ENCODE data around the gene UBE2E3. TPM values are rescaled to one million over a fixed set of nuclear protein-coding genes. Genes with fewer than 3 reads are reported as not detected.
"Not testable (repeated sequence)": the region's sequence is repeated elsewhere in the genome, so short reads cannot be mapped to it uniquely, and the experiment has no call there.

Gene UBE2E3
- total RNA-seq = 100 to 1,000 TPM in 1 of 2 donors, 10 to 100 TPM in 1; 94.0 to 155 TPM

- TF ChIP-seq POLR2A (IDR thresholded peaks at IDR 0.05) = peak; percentile 34
- peak; percentile 59 to 83 (median 72) for TF ChIP-seq CTCF (IDR thresholded peaks at IDR 0.05)
- no peak for TF ChIP-seq POLR2AphosphoS5 (IDR thresholded peaks at IDR 0.05)
- Histone ChIP-seq H3K4me3 (peak within 1 kb of the TSS; percentile 61 to 74), H3K27me3 (replicated peaks; ENCODE audit: insufficient read depth) (no peaks in the 10 kb centered on the region), H3K27ac (peak within 1 kb of the TSS; percentile 80 to 86), H3K36me3 (no peaks in the 10 kb centered on the region), H3K4me1 (replicated peaks) (no peaks in the 10 kb centered on the region), H3K9me3 (no peaks in the 10 kb centered on the region)
- intact Hi-C loops (cut with DNase I) = no loop called here
- DNase-seq (ENCODE audit: low spot score) = peak; percentile 72
- under 1% methylated on average over 54 of the region's 106 CpGs for WGBS
Measured at GRCh38 chr2:180980106-180980942, at the start of gene UBE2E3. TSS of gene UBE2E3 (plus strand) at chr2:180980605. CDS start at chr2:180982043, 1,438 bp downstream.

DNA sequence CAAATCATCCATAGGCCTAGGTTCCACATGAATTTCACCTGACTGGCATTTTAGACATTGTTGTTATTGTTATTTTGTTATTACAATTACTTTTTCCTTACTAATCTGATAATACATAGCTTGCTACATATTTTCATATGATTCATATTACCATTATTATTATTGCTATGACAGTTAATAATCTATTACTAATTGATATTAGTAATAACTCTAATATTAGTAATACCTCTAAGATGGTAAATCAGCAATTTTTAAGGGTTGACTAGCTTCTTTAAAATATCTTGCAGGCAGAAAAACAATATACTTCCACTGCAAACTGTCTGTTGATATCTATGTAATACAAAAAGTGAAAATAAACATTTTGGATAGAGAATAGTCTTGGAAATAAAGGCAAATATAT is 48.6 kb upstream of the UBE2E3 start:
- Histone ChIP-seq H3K4me3 (no peak overlapping the region), H3K9me3 (no peaks in the 10 kb centered on the region), H3K36me3 (no peaks in the 10 kb centered on the region), H3K4me1 (replicated peaks) (no peaks in the 10 kb centered on the region), H3K27me3 (replicated peaks; ENCODE audit: insufficient read depth) (no peaks in the 10 kb centered on the region), H3K27ac (no peak overlapping the region)
- no peak for DNase-seq (ENCODE audit: low spot score)
- TF ChIP-seq POLR2A (IDR thresholded peaks at IDR 0.05) (no peak), POLR2AphosphoS5 (IDR thresholded peaks at IDR 0.05) (no peak), CTCF (IDR thresholded peaks at IDR 0.05) (no peak)
- intact Hi-C loops (cut with DNase I) = no loop called here

DNA sequence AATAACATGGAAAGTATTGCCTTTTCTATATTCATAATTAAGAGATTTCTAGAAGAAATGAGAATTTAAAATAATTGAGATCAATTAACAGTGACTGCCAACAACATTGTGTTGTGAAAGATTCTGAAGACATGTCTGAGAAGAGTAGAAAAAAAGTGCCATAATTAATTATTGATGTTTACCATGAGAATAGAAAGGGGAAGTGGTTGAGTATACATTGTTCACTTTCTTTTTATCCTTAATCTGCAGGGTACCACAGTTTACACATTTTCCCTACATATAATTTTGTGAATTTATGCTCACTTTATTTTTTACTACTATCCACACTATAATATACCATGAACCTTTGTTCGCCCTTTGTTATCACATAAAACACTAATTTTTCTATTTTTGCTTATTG is 47.1 kb upstream of the UBE2E3 start:
- H3K36me3 ChIP-seq = no peaks in the 10 kb centered on the region
- TF ChIP-seq POLR2A (IDR thresholded peaks at IDR 0.05) = no peak
- H3K27ac ChIP-seq = no peak overlapping the region
- no peak for DNase-seq (ENCODE audit: low spot score)
- no peak overlapping the region for H3K4me3 ChIP-seq
- intact Hi-C loops (cut with DNase I) = no loop called here
- no peaks in the 10 kb centered on the region for H3K9me3 ChIP-seq
- no peaks in the 10 kb centered on the region for H3K27me3 ChIP-seq (replicated peaks; ENCODE audit: insufficient read depth)
- no peaks in the 10 kb centered on the region for H3K4me1 ChIP-seq (replicated peaks)
- 98% methylated on average over 1 of the region's 1 CpG for WGBS

DNA sequence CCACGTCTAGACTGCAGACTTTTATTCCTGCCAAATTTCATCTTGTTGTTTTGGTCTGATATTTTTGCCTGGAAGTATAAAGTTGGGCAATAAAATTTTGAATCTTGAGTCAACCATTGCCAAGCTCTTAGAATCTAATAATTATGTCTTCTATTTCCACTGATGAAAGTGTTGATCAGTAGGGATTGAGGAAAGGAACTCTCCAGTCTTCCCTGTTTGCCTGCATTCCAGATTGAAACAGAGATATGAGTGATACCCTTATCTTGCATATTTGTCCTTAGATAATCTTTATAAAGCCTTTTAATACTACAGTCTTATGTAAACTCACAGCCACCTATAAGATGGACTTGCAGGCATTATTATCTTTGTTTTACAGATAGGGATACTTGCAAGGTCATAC is 45.5 kb upstream of the UBE2E3 start:
- H3K36me3 ChIP-seq = no peaks in the 10 kb centered on the region
- DNase-seq (ENCODE audit: low spot score) = no peak
- H3K27ac ChIP-seq = no peak overlapping the region
- WGBS = 10% methylated on average over 1 of the region's 1 CpG
- intact Hi-C loops (cut with DNase I) = no loop called here
- no peaks in the 10 kb centered on the region for H3K27me3 ChIP-seq (replicated peaks; ENCODE audit: insufficient read depth)
- H3K4me3 ChIP-seq = no peak overlapping the region
- H3K4me1 ChIP-seq (replicated peaks) = no peaks in the 10 kb centered on the region
- H3K9me3 ChIP-seq = no peaks in the 10 kb centered on the region
- peak; percentile 15 for TF ChIP-seq POLR2AphosphoS5 (IDR thresholded peaks at IDR 0.05)
- no peak for TF ChIP-seq CTCF (IDR thresholded peaks at IDR 0.05)
- TF ChIP-seq POLR2A (IDR thresholded peaks at IDR 0.05) = no peak

DNA sequence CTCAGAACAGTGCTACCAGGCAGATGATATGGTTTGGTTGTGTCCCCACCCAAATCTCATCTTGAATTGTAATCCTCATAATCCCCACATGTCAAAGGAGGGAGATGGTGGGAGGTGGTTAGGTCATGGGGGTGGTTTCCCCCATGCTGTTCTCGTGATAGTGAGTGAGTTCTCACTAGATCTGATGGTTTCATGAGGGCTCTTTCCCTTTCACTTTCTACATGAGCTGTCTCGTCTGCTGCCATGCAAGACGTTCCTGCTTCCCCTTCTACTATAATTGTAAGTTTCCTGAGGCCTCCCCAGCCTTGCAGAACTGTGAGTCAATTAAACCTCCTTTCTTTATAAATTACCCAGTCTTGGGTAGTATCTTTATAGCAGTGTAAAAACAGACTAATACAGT is 42.9 kb upstream of the UBE2E3 start:
- whole genome bisulfite sequencing = 83% methylated on average over 3 of the region's 3 CpGs
- intact Hi-C loops (cut with DNase I); H3K4me1 ChIP-seq (replicated peaks); H3K27ac ChIP-seq; H3K27me3 ChIP-seq (replicated peaks; ENCODE audit: insufficient read depth); H3K4me3 ChIP-seq; H3K9me3 ChIP-seq; H3K36me3 ChIP-seq; DNase-seq (ENCODE audit: low spot score): not testable (repeated sequence)

DNA sequence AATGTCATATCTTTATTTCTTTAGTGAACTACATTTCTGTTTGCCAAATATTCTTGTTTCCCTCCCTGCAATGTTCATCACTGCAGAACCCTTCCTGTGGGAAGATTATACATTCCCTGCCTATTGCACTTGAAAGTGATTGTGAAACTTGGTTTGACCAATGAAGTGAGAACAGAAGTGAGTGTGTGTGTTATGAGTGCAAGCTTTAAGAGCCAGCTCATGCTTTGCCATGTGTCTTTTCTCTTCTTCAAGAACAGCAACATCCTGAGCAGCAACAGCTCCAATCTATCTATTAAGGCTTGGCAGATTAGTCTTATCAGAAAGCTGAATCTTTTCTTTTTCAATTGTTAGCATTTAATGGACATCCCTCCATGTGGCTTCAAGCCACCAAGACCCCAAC is 42.0 kb upstream of the UBE2E3 start:
- DNase-seq (ENCODE audit: low spot score) = no peak
- H3K27me3 ChIP-seq (replicated peaks; ENCODE audit: insufficient read depth) = no peaks in the 10 kb centered on the region
- no peak overlapping the region for H3K4me3 ChIP-seq
- H3K27ac ChIP-seq = no peak overlapping the region
- intact Hi-C loops (cut with DNase I) = no loop called here
- H3K4me1 ChIP-seq (replicated peaks) = no peaks in the 10 kb centered on the region
- H3K36me3 ChIP-seq = no peaks in the 10 kb centered on the region
- H3K9me3 ChIP-seq = no peaks in the 10 kb centered on the region
- TF ChIP-seq POLR2AphosphoS5 (IDR thresholded peaks at IDR 0.05) (no peak), CTCF (IDR thresholded peaks at IDR 0.05) (no peak), POLR2A (IDR thresholded peaks at IDR 0.05) (no peak)

All from prostate gland (tissue), 2 donors.